Activated CD8-positive, alpha-beta memory T cell treated with anti-CD3 and anti-CD28 coated beads for 1 hour (primary cell): ENCODE measurements around the gene RAD51B.

Experiments used
- DNase-seq, 2 donors: peaks; one replicate each; pipeline ENCODE4 v3.0.0-alpha.2; 2020; ENCODE audit warnings: low read depth in 1 of 2; ENCODE audit errors: extremely low read depth in 1 of 2

The RAD51B gene

DNA sequence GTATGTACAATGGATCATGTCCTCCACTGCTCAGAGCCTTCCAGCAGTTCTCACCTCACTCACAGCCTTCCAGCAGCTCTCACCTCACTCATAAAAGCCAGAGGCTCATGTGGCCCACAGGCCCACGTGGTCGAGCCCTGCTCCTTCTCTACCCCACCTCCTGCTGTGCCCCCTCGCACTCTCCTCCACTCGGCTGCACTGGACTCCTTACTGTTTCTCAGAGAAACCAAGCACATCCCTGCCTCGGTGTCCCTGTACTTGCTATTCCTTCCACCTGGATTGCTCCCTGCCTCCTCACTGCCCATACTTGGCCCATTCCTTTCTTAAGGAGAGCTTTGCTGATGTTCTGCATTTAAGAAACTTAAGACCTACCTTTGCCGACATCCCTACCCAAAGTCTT lies 753.5 kb downstream of the RAD51B start:
- DNase-seq: no peak

DNA sequence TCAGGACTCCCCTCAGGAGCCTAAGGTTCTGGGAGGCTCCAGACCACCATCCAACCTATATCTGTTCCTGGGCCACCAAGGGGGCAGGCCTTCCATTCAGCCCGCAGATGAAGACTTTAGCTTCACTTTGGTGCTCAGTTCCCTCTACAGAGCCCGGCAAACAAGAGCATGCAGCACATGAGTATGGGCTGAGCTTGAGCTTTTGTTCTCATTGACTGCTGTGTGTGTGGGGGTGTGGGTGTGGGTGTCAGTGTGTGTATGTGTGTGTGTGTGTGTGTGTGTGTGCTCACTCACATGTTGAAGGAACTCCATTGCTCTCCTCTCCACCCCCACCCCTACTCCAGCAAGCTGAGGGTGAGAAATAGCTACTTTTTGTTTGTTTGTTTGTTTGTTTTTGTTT lies 754.1 kb downstream of the RAD51B start:
- no peak for DNase-seq

DNA sequence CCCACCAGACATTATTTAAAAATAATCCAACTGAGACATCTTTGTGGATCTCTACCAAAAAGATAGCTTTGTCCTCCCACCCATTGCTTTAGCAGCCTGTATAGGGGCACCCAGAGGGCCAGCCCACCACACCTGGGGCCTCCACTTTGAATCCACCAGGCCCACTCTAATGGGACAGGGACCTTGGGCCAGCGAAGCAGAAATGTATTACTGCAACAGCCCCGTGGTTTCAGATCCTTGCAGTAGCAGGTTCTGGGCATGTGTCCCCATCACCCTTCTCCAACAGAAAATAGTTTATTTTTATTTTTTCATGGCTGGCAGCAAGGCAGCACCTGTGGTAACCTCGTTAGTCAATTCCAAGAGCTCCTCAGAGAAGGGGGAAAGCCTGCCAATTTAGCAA lies 754.9 kb downstream of the RAD51B start:
- DNase-seq: no peak

DNA sequence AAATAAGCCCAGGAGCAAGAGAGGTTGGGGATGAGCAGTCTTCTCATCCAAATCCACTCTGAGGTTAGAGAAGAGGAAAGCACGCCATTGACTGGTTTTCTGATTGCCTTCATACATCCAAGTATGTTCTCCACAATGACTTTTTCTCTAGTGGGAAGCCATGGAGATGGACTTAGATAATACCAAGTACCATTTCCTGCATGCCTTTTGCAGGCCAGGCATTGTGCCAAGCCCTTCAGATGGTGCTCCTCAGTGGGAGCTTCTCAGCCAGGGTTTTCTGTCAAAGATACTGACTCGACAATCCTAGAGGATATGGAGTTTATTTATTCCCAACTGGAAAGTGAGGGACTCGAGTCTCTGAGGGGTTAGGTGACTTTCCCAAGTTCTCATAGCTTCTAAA lies 755.3 kb downstream of the RAD51B start:
- DNase-seq: no peak

DNA sequence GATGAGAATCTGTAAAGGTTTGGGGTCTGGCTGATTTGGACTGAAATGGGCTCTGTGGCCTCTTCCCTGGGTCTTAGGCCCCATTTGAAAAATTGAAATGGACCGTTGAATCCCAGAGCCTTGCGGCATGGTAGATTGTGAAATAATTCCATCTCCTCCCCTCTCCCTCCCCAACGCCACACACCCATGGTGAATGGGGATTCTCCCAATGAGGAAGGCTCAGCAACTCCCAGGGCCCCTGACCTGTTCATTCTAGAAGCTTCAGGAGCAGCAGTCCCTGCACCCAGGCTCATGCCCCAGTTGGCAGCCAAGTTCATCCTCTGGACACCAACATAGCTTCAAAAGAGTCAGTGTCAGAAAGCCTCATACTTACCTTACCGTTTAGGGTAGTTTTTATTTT lies 755.8 kb downstream of the RAD51B start:
- no peak for DNase-seq

DNA sequence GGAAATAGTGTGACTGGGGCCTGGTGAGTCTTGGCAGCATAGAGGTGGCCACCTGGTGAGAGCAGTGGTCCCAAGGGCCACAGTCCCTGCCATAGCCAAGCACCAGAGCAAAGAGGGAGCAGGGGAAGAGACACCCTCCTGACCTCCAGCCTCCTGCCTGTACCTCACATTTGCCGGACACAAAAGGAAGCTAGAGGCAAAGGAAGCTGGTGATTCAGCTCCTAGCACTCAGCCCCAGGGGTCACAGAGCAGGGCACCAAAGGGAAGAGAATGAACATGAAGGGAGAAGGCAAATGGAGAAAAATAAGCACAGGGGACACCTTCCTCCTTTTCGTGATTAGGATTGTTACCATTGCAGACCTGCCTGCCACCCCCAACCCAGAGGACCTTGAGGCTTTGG lies 756.5 kb downstream of the RAD51B start:
- DNase-seq: no peak

DNA sequence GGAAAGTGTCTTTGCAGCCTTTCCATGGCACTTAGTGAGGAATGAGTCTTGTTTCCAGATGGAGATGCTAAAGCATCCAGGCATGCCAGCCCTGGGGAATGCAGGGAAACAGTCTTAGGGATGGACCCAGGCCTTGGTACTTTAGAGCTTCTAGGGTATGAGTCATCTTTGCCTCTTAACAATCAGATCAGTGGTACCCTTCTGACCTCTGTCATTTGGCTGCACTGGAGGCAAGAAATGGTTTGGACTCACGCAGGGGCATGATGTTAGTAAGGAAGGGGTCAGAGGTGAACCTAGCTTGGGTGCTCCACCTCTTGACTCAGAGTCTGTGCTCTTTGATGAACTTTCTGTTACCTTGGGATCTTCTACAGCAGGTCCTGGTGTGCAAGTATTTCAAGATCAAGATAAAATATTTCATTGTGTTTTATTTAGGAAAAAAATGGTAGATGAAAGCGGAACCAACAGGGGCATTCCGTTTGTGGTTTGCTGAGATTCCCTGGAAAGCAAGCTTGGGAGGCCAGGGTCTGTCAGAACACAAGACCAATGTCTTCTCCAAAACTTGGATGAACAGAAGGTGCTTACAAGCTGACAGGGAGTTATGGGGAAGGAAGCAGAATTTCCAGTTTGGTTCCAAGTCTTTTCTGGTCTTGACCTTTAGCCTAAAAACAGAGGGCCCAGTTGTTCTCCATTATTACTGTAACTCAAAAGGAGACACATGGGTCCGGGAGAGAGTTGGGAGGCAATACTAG lies 757.1 kb downstream of the RAD51B start:
- DNase-seq: no peak

DNA sequence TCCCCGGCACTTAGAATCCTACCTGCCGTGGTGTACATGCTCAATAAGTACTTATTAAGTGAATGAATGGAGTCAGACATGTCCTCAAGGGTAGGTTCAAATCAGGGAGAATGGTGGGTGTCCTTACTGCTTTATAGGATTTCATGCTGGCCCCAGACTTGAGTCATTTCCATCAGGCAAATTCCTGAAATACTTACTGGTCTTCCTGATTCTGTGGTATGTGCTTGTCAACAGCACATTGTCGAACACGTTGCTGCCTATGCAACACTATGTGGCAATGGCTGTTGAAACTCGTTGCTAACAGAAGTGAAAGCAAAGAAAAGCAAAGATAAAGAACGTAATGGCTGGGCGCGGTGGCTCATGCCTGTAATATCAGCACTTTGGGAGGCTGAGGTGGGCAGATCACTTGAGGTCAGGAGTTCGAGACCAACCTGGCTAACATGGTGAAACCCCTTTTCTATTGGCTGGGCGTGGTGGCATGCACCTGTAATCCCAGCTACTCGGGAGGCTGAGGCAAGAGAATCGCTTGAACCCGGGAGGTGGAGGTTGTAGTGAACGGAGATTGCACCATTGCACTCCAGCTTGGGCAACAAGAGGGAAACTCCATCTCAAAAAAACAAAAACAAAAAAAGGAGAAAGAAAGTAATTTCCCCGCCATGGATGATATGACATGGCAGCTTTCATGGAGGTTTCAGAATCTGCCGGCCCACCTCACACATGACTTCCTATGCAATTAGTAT lies 758.4 kb downstream of the RAD51B start:
- no peak for DNase-seq

DNA sequence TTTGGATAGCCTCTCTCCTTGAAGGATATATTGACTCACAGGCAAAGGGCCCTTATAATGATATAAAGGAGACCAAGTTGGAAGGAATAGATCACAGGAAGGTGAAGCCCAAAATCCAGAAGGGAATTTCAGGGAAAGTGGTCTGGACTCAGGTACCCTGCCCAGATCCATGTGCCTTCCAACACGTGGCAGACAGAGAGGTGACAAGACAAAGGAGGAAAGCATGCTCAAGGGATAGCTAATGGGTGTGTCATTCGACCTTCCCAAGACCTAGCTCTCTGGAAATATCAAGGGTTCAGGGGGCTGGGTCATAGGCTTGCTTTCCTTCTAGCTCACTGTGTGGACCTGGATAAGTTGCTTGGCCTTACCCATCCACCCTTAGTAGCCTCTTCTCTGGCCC lies 759.0 kb downstream of the RAD51B start:
- DNase-seq: no peak

DNA sequence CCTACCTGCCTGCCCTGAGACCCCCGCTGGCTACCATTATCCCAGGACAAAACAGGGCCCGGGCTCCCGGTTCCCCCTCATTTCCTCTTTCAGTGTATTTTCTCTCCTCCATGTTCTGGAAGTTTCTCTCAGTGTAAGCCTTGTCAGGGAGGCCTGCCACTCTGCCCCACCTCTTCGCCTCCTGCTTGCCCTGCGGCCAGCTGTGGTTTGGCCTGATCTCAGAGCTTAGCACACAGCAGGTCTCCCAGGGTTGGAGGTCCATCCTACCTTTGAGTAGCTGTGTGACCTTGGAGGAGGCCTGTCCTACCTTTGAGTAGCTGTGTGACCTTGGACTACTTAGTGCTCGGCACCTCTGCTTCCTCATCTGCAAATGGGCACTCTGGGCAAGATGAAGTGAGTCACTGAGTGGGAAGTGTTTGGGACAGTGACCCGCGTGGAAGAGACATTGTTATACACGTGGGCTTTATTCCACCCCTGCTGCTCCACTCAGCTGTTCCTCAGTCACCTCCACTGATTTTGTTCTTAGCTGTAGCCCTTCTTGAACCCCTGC lies 760.6 kb downstream of the RAD51B start:
- no peak for DNase-seq

DNA sequence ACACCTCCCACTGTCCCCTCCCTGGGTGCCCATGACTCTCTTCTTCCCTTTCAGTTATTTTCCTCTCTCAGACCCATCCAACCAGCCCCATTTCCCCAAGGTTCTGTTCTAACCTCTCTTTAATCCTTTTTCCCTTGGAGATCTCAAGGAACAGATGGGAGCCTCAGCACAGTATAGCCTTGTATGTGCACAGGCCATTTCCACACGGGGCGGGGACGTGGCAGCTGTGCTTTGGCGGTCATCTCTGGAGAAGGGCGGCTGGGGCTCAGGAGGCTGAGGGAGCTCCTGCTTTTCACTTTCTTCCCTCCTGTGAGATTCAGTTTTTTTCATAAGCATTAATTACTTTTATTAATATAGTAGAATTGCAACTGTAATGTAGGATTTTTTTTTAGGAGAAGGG lies 761.1 kb downstream of the RAD51B start:
- DNase-seq: no peak

DNA sequence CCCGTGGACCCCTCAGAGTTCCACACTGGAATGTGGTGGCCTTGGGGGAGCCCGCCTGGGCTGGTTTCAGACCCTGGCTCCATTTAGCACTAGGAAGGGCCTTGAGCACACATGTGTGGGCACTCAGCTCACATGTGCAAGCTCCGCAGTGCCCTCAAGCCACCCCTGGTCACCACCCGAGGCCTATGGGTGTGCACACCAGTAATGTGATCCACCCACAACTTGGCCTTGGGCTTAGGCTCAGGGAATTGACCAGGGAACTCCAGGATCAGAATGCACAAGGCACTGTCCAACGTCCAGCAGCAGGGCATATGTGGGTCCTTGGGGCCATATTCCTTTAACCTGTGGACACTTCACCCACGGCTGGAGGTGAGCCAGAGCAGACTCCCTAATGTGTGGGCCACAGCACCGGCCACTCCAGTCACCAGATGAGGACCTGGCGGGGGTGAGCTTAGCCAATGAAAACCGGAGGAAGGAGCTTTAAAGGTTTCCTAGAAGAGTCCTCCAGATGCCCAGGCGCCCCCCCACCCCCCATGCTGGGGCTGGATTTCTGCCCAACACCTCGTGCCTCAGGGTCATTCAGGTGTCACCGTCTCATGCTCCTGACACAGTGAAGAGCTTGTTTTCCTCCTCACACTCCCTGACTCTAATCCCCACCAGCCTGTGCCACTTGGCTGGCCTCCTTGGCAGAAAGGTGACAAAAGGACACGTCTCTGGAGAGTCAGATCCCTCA lies 764.1 kb downstream of the RAD51B start:
- no peak for DNase-seq

DNA sequence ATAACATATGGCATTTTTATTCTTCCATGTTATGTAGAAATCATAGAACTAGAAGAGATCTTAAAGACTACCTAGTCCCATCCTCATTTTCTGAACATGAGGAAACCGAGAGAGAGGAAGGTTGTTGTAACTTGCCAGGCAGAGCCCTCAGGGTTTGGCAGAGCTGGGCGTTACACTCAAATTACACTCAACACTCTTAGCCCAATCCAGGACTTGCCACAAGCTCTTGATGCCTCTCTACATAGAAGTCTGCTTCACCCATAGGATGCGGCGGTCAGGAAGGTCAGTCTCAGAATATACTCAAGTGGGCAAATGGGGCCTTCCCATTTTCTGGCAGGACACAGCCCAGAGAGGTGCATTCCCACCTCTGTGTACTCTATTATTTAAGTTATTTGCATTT lies 765.2 kb downstream of the RAD51B start:
- no peak for DNase-seq

DNA sequence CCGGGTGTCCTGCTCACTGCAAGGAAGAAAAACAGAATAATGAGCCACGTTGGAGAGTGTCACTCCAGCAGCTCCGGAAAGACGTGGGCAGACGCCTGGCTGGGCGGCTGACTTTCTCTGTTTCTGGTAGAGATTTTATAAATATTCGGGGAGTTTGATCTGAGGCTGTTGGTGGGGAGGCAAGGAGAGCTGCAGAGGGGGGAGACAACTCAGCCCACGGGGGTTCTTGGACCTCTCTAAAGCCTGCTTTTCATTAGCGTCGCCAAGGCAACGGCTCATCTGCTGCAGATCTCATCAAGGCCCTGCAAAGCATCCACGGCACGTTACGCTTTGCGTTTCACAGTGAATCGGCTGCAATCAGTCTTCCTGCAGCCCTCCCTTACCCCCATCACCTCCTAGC lies 766.1 kb downstream of the RAD51B start:
- DNase-seq: no peak

DNA sequence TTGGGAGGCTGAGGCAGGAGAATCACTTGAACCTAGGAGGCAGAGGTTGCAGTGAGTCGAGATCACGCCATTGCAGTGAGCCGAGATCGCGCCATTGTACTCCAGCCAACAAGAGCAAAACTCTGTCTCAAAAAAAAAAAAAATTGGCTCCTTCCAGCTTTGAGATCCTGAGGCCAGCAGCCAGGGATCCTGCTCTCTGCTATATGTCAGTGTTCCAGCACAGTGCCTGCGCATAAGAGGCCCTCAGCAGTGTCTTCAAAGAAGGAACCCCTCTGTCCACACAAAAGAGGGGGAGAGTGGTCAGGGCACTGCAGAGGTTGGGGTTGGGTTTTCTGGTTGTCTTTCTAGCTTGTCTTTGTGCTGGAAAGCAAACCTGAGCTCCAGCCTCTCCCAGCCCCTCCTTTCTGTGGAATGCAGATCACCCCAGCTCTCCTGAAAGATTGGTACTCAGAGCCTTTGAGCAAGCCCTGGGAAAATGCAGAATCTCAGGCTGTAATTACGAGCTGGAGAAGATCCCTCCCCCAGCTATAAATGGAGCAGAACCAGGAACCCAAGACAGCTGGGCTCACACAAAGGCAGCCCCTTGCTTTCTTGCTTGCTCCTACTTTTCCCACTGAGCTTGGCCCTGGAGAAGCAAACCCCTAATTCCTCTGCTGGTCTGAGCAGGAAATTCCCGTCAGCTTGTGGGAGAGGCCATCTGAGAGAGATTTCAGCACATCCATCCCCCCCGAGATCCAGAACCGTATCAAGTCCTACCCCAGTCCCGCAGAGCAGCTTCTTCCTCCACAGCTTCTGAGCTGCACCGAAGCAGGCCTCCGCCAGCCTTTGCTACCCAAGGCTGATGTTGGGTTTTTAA lies 767.5 kb downstream of the RAD51B start:
- DNase-seq: no peak

DNA sequence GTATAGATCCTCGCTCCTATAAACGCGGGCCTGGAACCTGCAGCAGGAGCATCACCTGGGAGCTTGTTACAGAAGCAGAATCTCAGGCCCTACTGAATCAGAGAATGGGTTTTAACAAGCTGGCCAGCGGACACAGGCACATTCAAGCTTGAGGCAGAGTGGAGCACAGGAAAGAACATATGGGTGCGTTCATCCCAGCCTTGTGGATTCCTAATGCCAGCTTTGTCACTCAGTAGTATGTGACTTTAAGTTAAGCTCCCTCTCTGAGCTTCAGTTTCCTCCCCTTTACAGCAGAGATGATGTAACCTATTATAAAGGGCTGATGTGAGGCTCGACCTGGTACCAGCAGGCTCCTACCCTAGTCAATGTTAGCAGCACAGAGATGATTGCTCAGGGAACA lies 768.4 kb downstream of the RAD51B start:
- DNase-seq: no peak

DNA sequence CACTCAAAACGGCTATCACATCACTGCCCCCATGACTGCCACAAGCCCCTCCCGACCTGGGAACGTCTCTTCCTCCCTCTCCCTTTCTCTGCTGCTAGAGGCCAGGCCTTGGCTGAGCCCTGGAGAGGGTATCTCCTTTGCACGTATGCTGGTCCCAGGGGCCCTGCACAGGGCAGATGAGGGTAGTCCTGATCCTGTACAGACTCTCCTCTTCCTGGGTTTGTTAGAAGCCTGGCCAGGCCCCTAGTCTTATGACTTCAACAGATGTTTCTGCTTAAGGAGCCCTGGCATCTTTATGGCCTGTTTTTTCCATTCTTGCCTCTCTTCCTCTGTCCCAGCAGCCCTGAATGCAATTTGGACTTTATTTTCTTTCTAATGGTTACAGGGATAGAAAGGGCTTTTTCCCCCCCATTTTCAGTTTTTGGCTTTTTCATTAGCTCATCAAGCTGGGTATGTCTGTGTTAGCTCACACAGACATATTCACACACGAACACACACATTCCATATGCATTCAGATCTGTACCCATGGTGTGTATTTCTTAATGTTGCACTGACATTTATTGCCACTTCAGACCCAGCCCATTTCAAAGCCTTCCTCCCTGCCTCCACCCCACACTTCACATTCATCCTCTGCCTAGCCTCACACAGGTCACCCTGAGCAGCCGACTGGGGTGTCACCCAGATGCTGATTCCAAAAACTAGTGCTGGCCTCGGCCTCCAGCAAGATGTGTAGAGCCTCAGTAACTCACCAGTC lies 770.0 kb downstream of the RAD51B start:
- DNase-seq: no peak

DNA sequence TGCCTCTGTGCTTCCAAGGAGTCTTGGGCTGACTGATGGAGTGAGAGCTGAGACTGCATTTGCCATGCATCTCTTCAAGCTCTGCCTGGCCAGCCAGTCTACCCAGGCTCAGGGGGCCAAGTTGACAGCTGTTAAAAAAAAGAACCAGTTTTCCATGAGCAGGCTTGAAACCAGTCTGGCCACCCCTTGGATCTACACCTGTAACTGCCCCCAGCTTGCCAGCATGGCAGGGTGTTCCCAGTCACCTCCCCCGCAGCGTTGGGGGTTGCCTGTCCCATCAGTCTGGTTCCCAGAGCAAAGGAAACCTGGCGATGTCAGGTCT lies 770.6 kb downstream of the RAD51B start:
- DNase-seq: no peak

DNA sequence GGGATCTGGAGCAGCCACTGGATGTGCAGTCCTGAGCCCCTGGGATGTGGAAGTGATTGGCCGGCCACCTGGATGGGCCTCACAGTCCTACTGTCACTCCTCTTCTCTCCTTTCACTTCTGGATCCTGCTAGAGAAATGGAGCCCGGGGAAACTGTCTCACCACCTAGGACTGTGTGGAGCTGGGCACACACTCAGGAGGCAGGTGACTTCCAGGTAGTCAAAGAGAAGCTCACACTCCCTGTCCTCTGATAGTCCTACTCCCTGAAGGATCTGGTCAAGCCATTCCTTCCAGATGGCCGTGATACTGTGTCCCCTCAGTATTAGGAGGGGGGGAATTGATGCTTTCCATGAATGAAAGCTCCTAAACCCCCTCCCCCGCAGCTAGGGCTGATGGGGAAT lies 772.2 kb downstream of the RAD51B start:
- DNase-seq: no peak

DNA sequence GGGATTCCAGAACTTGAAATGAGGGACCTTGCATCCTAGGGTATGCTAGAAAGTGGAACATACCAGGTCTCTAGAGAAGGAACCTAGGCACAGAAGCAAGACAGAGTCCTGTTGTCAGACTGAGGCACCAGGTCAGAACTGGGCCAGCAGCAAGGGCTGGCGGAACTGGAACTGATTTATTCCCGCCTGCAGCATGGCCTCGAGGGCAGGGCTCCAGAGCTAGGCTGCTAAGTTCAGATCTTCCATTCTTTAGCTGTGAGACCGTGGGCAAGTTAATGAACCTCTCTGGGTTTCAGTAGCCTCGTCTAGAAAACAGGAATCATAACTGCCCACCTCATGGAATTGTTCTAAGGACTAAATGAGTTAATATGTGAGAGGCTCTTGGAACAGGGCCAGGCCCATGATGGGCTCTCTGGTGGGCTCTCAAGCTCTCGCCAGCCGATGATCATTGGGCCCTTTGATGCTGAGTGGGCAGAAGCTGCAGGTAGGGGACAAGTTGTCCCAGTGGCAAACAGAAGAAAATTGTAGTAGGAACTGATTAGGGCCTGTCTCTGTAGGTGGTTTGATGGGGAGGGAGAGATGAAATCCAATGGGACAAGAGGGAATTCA lies 773.5 kb downstream of the RAD51B start:
- DNase-seq: no peak
